GM18867 (cell line): ENCODE measurements around the gene WSCD2.
"Not testable (repeated sequence)": the region's sequence is repeated elsewhere in the genome, so short reads cannot be mapped to it uniquely, and the experiment has no call there.

Experiments
- ATAC-seq: cut with Tn5 transposase; IDR thresholded peaks from one replicate; pipeline ENCODE4 v1.9.1; 2021; ENCODE audit warnings: mild to moderate bottlenecking, moderate library complexity; ENCODE audit not compliant: unreplicated experiment

Gene WSCD2

DNA sequence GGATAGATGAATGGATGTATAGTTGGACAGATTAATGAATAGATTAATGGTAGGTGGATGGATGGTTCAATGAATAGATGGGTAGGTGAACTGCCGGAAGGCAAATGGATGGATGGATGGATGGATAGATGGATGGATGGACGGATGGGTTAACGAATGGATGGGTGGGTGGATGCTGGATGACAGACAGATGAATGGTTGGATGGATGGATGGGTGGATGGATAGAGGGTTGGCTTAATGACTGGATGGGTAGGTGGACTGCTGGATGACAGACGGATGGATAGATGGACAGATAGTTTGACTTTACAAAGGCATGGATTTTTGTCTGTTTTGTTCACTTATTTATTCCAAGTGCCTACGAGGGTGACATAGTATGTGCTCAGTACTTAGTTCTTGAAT is 64.4 kb downstream of the WSCD2 start:
- ATAC-seq: no peak

- ATAC-seq: no peak
These were observed 64.8 kb downstream of the WSCD2 start for GRCh38 chr12:108193917-108194316.

- ATAC-seq: no peak
These were observed 65.5 kb downstream of the WSCD2 start for GRCh38 chr12:108194585-108194984.

GRCh38 chr12:108196319-108196718 is 67.2 kb downstream of the WSCD2 start:
- ATAC-seq: no peak

DNA sequence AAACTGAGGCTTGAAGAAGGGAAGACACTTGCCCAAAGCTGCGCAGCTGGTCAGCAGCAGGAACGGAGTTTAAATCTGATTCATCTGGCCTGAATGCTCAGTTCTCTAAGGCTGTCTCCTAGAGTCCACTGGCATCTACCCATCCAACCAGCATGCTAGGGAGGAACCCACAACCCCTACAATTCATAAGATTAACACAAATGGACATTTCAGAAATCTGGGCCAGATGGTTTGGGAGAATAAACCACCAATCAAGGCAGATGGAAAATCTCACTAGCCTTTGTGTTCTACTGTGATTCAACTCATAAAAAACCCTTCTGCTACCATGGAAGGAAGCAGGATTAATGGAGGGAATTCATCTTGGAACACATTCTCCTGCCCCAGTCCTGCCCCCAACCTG is 67.8 kb downstream of the WSCD2 start:
- no peak for ATAC-seq

DNA sequence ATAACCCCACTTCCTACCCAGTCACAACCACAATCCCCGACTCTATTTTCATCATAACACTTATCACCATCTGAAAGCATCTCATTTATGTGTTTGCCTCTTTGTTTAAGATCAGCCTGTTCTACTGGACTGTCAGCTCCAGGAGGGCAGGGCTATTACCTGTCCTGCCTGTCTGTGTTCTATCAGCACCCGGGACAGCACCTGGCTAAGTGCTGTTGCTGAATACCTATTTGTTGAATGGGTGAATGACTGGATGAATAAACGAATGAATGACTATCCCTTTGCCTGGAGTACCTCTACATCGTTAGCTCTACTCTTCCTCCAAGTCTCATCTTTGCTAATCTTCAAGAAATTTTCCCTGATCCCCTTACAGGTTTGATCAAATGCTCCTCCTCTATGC is 69.0 kb downstream of the WSCD2 start:
- no peak for ATAC-seq

GRCh38 chr12:108199106-108199505 is 70.0 kb downstream of the WSCD2 start:
- no peak for ATAC-seq

DNA sequence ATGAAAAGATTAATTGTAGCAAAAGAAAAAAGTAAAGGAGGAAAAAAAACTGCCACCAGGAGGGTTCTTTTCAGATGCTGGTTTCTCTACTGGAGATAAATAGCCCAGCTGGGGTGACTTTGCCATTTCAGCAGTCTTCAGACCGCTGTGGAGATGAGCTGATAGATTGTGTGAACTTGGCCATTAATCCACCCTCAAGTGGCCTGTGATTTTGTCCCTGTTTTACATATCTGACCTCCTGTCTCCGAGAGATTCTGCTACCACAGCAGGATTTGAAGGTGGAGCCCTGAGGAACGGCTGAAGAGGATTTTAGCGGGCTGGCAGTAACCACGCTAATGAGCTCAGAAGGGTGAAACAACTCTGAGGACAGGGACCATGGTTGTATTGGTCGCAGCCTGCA is 72.7 kb downstream of the WSCD2 start:
- ATAC-seq: no peak

- no peak for ATAC-seq
These were observed 75.3 kb downstream of the WSCD2 start for GRCh38 chr12:108204117-108204987.

DNA sequence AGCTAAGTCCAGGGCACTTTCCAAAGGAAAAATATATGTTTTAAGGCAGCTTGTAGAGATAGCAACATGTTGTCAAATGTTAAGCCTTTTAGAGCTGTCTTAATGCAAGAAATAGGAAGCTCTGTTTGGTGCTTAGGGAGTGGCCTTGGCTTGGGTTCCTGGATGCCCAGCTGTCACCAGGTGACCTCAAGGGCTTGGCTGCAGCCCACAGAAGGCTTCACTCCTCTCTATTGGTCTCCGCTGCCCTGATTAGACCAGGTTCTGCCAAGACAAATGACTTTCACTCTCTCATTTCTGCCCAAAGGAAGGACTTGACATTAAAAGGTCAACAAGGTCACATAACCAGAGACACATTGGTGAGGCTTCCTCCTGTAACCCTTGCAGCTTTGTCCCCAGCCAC is 76.8 kb downstream of the WSCD2 start:
- ATAC-seq: no peak

DNA sequence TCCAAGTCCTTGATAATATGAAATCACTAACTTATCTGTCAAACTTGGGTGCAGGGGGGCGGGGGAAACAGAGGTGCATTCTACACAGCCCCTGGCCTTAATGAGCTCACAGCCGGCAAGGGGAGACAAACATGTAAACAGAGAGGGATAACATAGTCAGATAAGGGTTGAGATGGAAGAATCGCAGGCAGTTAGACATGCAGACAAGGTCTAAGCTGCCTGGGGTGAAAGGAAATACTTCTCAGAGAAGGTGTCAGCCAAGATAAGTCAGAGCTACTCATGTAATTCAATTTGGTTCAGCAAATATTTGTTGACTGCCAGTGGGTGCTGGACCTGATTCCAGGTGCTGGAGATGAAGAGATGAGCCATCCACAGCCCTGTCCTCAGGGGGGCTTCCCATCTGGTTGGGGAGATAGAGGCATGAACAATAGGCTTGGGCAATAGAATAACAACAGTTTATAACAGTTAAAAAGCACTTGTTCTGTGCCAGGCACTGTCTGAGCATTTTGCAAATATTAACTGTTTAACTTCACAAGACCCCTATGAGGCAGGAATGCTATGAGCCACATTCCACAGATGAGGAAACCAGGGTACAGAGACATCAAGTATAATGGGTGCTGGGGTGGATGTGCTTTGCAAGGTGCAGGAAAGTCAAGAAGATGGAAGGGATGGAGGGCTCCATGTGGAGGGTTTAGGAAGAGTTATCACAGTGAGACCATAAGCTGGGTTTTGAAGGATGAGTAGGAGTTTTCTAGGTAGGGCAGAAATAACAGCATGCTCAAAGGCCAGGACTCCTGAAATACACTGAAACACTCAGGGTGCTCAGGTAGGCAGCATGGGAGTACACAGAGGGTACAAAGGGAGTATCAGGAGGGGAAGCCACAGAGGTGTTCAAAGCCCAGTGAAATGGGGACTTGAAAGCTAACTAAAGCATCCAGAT is 79.0 kb downstream of the WSCD2 start:
- no peak for ATAC-seq

- ATAC-seq: no peak
These were observed 80.9 kb downstream of the WSCD2 start for GRCh38 chr12:108210001-108210400.

DNA sequence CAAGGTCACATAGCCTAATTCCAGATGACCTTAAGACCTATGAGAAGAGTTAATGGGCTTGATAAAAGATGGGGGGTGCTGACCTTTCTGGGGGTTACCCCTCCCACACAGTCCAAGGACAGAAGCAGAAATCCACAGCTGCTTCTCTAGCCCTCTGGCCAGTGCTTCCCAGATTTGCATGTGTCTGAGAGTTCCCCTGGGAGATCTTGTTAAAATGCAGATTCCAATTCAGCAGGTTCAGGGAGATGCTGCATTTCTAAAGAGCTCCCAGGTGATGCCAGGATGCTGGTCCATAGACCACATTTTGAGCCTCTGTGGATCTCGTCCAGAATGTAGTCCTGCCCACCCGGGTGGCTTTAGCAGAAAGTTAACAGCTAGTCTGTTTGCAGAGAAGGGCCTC is 82.1 kb downstream of the WSCD2 start:
- no peak for ATAC-seq

GRCh38 chr12:108213871-108214445 is 84.9 kb downstream of the WSCD2 start:
- no peak for ATAC-seq

GRCh38 chr12:108214486-108214885 is 85.4 kb downstream of the WSCD2 start:
- ATAC-seq: no peak

- ATAC-seq: no peak
These were observed 86.4 kb downstream of the WSCD2 start for GRCh38 chr12:108215458-108215857.

- no peak for ATAC-seq
These were observed 89.8 kb downstream of the WSCD2 start for GRCh38 chr12:108218921-108219320.

DNA sequence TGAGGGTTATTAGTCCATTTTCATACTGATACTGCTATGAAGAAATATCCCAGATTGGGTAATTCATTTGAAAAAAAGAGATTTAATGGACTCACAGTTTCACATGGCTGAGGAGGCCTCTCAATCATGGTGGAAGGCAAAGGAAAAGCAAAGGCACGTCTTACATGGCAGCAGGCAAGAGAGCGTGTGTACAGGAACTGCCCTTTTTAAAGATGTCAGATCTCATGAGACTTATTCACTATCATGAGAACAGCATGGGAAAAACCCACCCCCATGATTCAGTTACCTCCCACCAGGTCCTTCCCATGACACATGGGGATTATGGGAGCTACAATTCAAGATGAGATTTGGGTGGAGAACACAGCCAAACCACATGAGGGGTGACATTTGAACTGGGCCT is 96.0 kb downstream of the WSCD2 start:
- ATAC-seq: not testable (repeated sequence)

- ATAC-seq: no peak
These were observed 97.8 kb downstream of the WSCD2 start for GRCh38 chr12:108226866-108227265.

DNA sequence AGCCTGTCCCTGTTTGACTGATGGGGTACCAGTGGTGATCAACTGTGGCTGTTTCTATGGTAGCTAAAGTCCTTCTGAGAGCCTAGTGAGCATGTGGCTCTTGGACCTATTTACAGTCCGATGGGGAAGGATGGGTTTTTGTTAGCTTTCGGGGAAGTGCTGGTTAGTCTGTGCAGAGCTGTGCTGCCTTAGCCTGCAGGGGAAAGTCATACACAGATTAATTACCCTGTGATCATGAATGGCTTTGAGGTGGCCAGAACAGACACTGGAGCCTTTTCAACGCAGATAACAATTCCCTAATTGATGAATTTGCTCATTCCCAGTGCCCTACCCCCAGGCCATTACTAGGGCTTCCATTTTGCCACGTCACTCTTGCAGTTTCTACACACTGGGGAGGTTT is 99.7 kb downstream of the WSCD2 start:
- ATAC-seq: no peak

GRCh38 chr12:108231109-108231905 is 102.2 kb downstream of the WSCD2 start:
- no peak for ATAC-seq
